ENCODE measurements around the gene IQUB. TPM values are rescaled to one million over a fixed set of nuclear protein-coding genes. Genes with fewer than 3 reads are reported as not detected.
"Not testable (repeated sequence)": the region's sequence is repeated elsewhere in the genome, so short reads cannot be mapped to it uniquely, and the experiment has no call there.

Gene IQUB
- total RNA-seq, 1 donor from 2014 or later: 0.52 TPM

DNA sequence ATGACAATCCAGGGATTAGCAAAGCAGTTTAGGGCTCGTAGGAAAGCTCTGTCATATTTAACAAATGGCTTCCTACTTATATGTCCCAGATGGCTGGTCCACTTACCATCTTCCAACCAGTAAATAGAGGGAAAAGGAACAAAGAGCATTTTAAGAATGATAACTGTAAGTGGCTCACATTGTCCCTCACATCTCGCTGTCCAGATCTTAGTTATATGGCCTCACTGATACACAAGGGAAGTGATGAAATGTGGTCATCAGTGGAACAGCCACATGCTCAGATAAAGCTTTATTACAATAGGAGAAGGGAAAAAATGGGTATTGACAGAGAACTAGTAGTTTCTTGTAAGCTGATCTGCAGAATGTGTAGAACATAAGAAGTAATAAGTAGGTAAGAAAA lies 35.8 kb downstream of the IQUB start:
- Histone ChIP-seq H3K4me1 (ENCODE audit: control insufficient read depth in 3 of 3, insufficient read depth in 3 of 3, low read length in 3 of 3) (no peaks in the 10 kb centered on the region), H3K9ac (ENCODE audit: low read depth in 1 of 3, low read length in 3 of 3) (no peak overlapping the region), H3K27ac (ENCODE audit: low read depth, low read length) (no peak overlapping the region), H3K36me3 (ENCODE audit: control insufficient read depth in 3 of 3, insufficient read depth in 3 of 3, low read length in 3 of 3) (no peaks in the 10 kb centered on the region), H3K9me3 (ENCODE audit: control insufficient read depth in 3 of 3, low read length in 3 of 3) (no peaks in the 10 kb centered on the region), H3K4me3 (ENCODE audit: low read length in 3 of 3) (no peak overlapping the region), H3K27me3 (ENCODE audit: control insufficient read depth in 3 of 3, insufficient read depth in 3 of 3, low read length in 3 of 3) (no peaks in the 10 kb centered on the region)

- H3K4me1 ChIP-seq (ENCODE audit: control insufficient read depth in 3 of 3, insufficient read depth in 3 of 3, low read length in 3 of 3): no peaks in the 10 kb centered on the region
- H3K9ac ChIP-seq (ENCODE audit: low read depth in 1 of 3, low read length in 3 of 3): no peak overlapping the region
- no peak overlapping the region for H3K27ac ChIP-seq (ENCODE audit: low read depth, low read length)
- H3K27me3 ChIP-seq (ENCODE audit: control insufficient read depth in 3 of 3, insufficient read depth in 3 of 3, low read length in 3 of 3): no peaks in the 10 kb centered on the region
- H3K4me3 ChIP-seq (ENCODE audit: low read length in 3 of 3): no peak overlapping the region
- no peaks in the 10 kb centered on the region for H3K36me3 ChIP-seq (ENCODE audit: control insufficient read depth in 3 of 3, insufficient read depth in 3 of 3, low read length in 3 of 3)
- no peaks in the 10 kb centered on the region for H3K9me3 ChIP-seq (ENCODE audit: control insufficient read depth in 3 of 3, low read length in 3 of 3)
Observed at GRCh38 chr7:123498031-123498430, 36.4 kb downstream of the IQUB start.

GRCh38 chr7:123494193-123494796 lies 40.1 kb downstream of the IQUB start:
- Histone ChIP-seq H3K36me3 (ENCODE audit: control insufficient read depth in 3 of 3, insufficient read depth in 3 of 3, low read length in 3 of 3) (no peaks in the 10 kb centered on the region), H3K9me3 (ENCODE audit: control insufficient read depth in 3 of 3, low read length in 3 of 3) (no peaks in the 10 kb centered on the region), H3K9ac (ENCODE audit: low read depth in 1 of 3, low read length in 3 of 3) (no peak overlapping the region), H3K4me1 (ENCODE audit: control insufficient read depth in 3 of 3, insufficient read depth in 3 of 3, low read length in 3 of 3) (no peaks in the 10 kb centered on the region), H3K27me3 (ENCODE audit: control insufficient read depth in 3 of 3, insufficient read depth in 3 of 3, low read length in 3 of 3) (no peaks in the 10 kb centered on the region), H3K4me3 (ENCODE audit: low read length in 3 of 3) (no peak overlapping the region), H3K27ac (ENCODE audit: low read depth, low read length) (no peak overlapping the region)

- no peaks in the 10 kb centered on the region for H3K27me3 ChIP-seq (ENCODE audit: control insufficient read depth in 3 of 3, insufficient read depth in 3 of 3, low read length in 3 of 3)
- no peaks in the 10 kb centered on the region for H3K36me3 ChIP-seq (ENCODE audit: control insufficient read depth in 3 of 3, insufficient read depth in 3 of 3, low read length in 3 of 3)
- no peaks in the 10 kb centered on the region for H3K9me3 ChIP-seq (ENCODE audit: control insufficient read depth in 3 of 3, low read length in 3 of 3)
- no peaks in the 10 kb centered on the region for H3K4me1 ChIP-seq (ENCODE audit: control insufficient read depth in 3 of 3, insufficient read depth in 3 of 3, low read length in 3 of 3)
- H3K27ac ChIP-seq (ENCODE audit: low read depth, low read length): no peak overlapping the region
- no peak overlapping the region for H3K4me3 ChIP-seq (ENCODE audit: low read length in 3 of 3)
- no peak overlapping the region for H3K9ac ChIP-seq (ENCODE audit: low read depth in 1 of 3, low read length in 3 of 3)
Observed at GRCh38 chr7:123492485-123492884, 41.9 kb downstream of the IQUB start.

DNA sequence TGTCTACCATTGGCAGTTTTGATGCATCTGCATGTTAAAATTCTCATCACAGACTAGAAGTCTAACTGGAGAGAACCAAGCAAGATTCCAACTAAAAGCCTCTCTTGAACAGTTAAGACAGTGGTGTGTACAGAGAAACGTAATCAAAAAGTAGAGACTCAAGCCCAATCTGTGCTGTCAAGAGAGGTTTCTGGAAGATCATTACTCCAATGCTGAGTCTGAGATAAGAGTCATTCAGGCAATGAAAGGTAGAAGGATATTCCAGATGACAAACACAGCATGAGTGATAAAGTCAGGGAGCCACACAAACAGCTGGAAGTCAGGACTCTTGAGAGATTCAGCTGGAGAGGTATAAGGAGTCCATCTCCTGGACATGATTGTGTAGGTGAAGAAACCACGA lies 48.7 kb downstream of the IQUB start:
- no peaks in the 10 kb centered on the region for H3K9me3 ChIP-seq (ENCODE audit: control insufficient read depth in 3 of 3, low read length in 3 of 3)
- H3K4me3 ChIP-seq (ENCODE audit: low read length in 3 of 3): no peak overlapping the region
- no peaks in the 10 kb centered on the region for H3K27me3 ChIP-seq (ENCODE audit: control insufficient read depth in 3 of 3, insufficient read depth in 3 of 3, low read length in 3 of 3)
- H3K27ac ChIP-seq (ENCODE audit: low read depth, low read length): no peak overlapping the region
- H3K9ac ChIP-seq (ENCODE audit: low read depth in 1 of 3, low read length in 3 of 3): no peak overlapping the region
- H3K4me1 ChIP-seq (ENCODE audit: control insufficient read depth in 3 of 3, insufficient read depth in 3 of 3, low read length in 3 of 3): no peaks in the 10 kb centered on the region
- H3K36me3 ChIP-seq (ENCODE audit: control insufficient read depth in 3 of 3, insufficient read depth in 3 of 3, low read length in 3 of 3): no peaks in the 10 kb centered on the region

GRCh38 chr7:123485187-123485586 lies 49.2 kb downstream of the IQUB start:
- no peak overlapping the region for H3K9ac ChIP-seq (ENCODE audit: low read depth in 1 of 3, low read length in 3 of 3)
- H3K4me1 ChIP-seq (ENCODE audit: control insufficient read depth in 3 of 3, insufficient read depth in 3 of 3, low read length in 3 of 3): no peaks in the 10 kb centered on the region
- H3K27ac ChIP-seq (ENCODE audit: low read depth, low read length): no peak overlapping the region
- H3K27me3 ChIP-seq (ENCODE audit: control insufficient read depth in 3 of 3, insufficient read depth in 3 of 3, low read length in 3 of 3): no peaks in the 10 kb centered on the region
- no peaks in the 10 kb centered on the region for H3K36me3 ChIP-seq (ENCODE audit: control insufficient read depth in 3 of 3, insufficient read depth in 3 of 3, low read length in 3 of 3)
- no peak overlapping the region for H3K4me3 ChIP-seq (ENCODE audit: low read length in 3 of 3)
- H3K9me3 ChIP-seq (ENCODE audit: control insufficient read depth in 3 of 3, low read length in 3 of 3): no peaks in the 10 kb centered on the region

- Histone ChIP-seq H3K27ac (ENCODE audit: low read depth, low read length) (no peak overlapping the region), H3K36me3 (ENCODE audit: control insufficient read depth in 3 of 3, insufficient read depth in 3 of 3, low read length in 3 of 3) (no peaks in the 10 kb centered on the region), H3K4me1 (ENCODE audit: control insufficient read depth in 3 of 3, insufficient read depth in 3 of 3, low read length in 3 of 3) (no peaks in the 10 kb centered on the region), H3K9ac (ENCODE audit: low read depth in 1 of 3, low read length in 3 of 3) (no peak overlapping the region), H3K9me3 (ENCODE audit: control insufficient read depth in 3 of 3, low read length in 3 of 3) (no peaks in the 10 kb centered on the region), H3K4me3 (ENCODE audit: low read length in 3 of 3) (no peak overlapping the region), H3K27me3 (ENCODE audit: control insufficient read depth in 3 of 3, insufficient read depth in 3 of 3, low read length in 3 of 3) (no peaks in the 10 kb centered on the region)
Observed at GRCh38 chr7:123484199-123484598, 50.2 kb downstream of the IQUB start.

DNA sequence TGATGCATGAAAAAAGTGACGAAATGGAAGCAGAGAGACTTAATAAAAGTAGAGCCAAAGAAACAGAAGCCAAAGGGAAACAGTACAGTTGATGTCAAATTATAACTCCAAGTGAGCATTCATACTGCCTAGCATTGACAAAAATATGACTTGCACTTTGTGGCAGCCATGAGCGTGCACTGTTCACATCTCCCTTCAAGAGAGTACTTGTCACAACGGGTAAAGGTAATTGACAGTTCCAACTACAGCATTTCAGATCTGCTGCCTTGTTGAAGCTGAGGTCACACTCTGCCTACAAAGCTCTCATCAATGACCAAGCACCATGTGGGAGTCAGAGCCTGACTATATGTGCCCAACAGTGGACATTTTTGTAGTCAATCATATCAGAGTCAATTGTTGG lies 54.3 kb downstream of the IQUB start:
- Histone ChIP-seq H3K9me3 (ENCODE audit: control insufficient read depth in 3 of 3, low read length in 3 of 3) (no peaks in the 10 kb centered on the region), H3K9ac (ENCODE audit: low read depth in 1 of 3, low read length in 3 of 3) (no peak overlapping the region), H3K27ac (ENCODE audit: low read depth, low read length) (no peak overlapping the region), H3K4me1 (ENCODE audit: control insufficient read depth in 3 of 3, insufficient read depth in 3 of 3, low read length in 3 of 3) (no peaks in the 10 kb centered on the region), H3K27me3 (ENCODE audit: control insufficient read depth in 3 of 3, insufficient read depth in 3 of 3, low read length in 3 of 3) (no peaks in the 10 kb centered on the region), H3K36me3 (ENCODE audit: control insufficient read depth in 3 of 3, insufficient read depth in 3 of 3, low read length in 3 of 3) (no peaks in the 10 kb centered on the region), H3K4me3 (ENCODE audit: low read length in 3 of 3) (no peak overlapping the region)

GRCh38 chr7:123478056-123478455 lies 56.3 kb downstream of the IQUB start:
- not testable (repeated sequence) for H3K9ac ChIP-seq (ENCODE audit: low read depth in 1 of 3, low read length in 3 of 3); H3K4me3 ChIP-seq (ENCODE audit: low read length in 3 of 3); H3K27me3 ChIP-seq (ENCODE audit: control insufficient read depth in 3 of 3, insufficient read depth in 3 of 3, low read length in 3 of 3); H3K27ac ChIP-seq (ENCODE audit: low read depth, low read length); H3K9me3 ChIP-seq (ENCODE audit: control insufficient read depth in 3 of 3, low read length in 3 of 3); H3K36me3 ChIP-seq (ENCODE audit: control insufficient read depth in 3 of 3, insufficient read depth in 3 of 3, low read length in 3 of 3); H3K4me1 ChIP-seq (ENCODE audit: control insufficient read depth in 3 of 3, insufficient read depth in 3 of 3, low read length in 3 of 3)

DNA sequence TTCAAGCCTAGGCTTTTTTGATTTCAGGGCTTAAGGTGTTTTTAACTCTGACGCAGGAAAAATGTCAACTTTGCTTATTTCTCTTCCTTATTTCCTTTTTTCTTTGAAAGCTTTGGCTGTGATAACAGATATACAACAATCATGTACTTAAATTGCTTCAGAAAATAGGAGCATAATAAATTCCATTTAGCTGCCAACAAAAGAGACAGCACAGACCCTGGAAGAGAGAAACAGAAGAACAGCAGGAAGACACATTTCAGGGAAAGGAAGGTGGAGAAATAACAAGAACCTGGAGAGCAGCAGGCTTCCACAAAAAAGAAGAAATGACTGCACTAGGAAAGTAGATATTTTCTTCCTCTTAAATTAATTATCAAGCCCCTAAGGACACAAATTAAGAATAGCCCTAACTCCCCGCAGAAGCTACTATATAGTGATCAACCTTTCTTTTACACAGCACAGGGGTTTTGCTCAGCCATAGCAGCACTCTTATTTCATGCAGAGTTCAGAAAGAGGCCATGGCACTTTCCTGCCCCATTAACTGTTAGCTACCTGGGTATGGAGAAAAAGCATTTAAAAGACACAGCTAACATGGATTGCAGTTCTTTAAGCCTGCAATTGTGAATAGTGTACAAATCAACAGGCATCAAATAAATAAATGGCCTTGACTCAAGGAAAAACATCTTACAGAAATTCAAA lies 61.5 kb downstream of the IQUB start:
- Histone ChIP-seq H3K4me1 (ENCODE audit: control insufficient read depth in 3 of 3, insufficient read depth in 3 of 3, low read length in 3 of 3) (no peaks in the 10 kb centered on the region), H3K9ac (ENCODE audit: low read depth in 1 of 3, low read length in 3 of 3) (no peak overlapping the region), H3K9me3 (ENCODE audit: control insufficient read depth in 3 of 3, low read length in 3 of 3) (no peaks in the 10 kb centered on the region), H3K27ac (ENCODE audit: low read depth, low read length) (no peak overlapping the region), H3K27me3 (ENCODE audit: control insufficient read depth in 3 of 3, insufficient read depth in 3 of 3, low read length in 3 of 3) (no peaks in the 10 kb centered on the region), H3K4me3 (ENCODE audit: low read length in 3 of 3) (no peak overlapping the region), H3K36me3 (ENCODE audit: control insufficient read depth in 3 of 3, insufficient read depth in 3 of 3, low read length in 3 of 3) (no peaks in the 10 kb centered on the region)
